GM19372 (cell line): ENCODE data around the gene TTBK1.

Source experiments
- ATAC-seq: cut with Tn5 transposase; IDR thresholded peaks from one replicate; pipeline ENCODE4 v1.9.1; 2021; ENCODE audit warnings: mild to moderate bottlenecking, low read depth, moderate library complexity; ENCODE audit not compliant: unreplicated experiment

Gene TTBK1

GRCh38 chr6:43269273-43270007 lies 26.2 kb downstream of the TTBK1 start:
- no peak for ATAC-seq

- ATAC-seq, result no peak
Measured at GRCh38 chr6:43271103-43271815, 28.0 kb downstream of the TTBK1 start.

GRCh38 chr6:43271944-43272343 lies 28.7 kb downstream of the TTBK1 start:
- ATAC-seq, result no peak

- ATAC-seq, result no peak
Measured at GRCh38 chr6:43273707-43274106, 30.4 kb downstream of the TTBK1 start.

- ATAC-seq, result no peak
Measured at GRCh38 chr6:43274127-43274915, 31.0 kb downstream of the TTBK1 start.

- ATAC-seq, result no peak
Measured at GRCh38 chr6:43274916-43275597, 31.8 kb downstream of the TTBK1 start.

GRCh38 chr6:43275801-43276576 lies 32.7 kb downstream of the TTBK1 start:
- no peak for ATAC-seq

- no peak for ATAC-seq
Measured at GRCh38 chr6:43276577-43277305, 33.5 kb downstream of the TTBK1 start.

GRCh38 chr6:43277306-43277642 lies 34.0 kb downstream of the TTBK1 start:
- ATAC-seq, result no peak

GRCh38 chr6:43277643-43278523 lies 34.6 kb downstream of the TTBK1 start:
- no peak for ATAC-seq

- ATAC-seq, result no peak
Measured at GRCh38 chr6:43278524-43279078, 35.3 kb downstream of the TTBK1 start.

- ATAC-seq, result no peak
Measured at GRCh38 chr6:43280234-43280633, 37.0 kb downstream of the TTBK1 start.

GRCh38 chr6:43282060-43282459 lies 38.8 kb downstream of the TTBK1 start:
- no peak for ATAC-seq

- ATAC-seq, result no peak
Measured at GRCh38 chr6:43282636-43283513, 39.6 kb downstream of the TTBK1 start.

- ATAC-seq, result no peak
Measured at GRCh38 chr6:43283514-43283901, 40.2 kb downstream of the TTBK1 start.

GRCh38 chr6:43283905-43284304 lies 40.6 kb downstream of the TTBK1 start:
- ATAC-seq, result no peak
